ENCODE measurements around the gene SYT9. TPM values are rescaled to one million over a fixed set of nuclear protein-coding genes. Genes with fewer than 3 reads are reported as not detected.

SYT9 gene
- total and polyA plus RNA-seq, 2 of the 8 experiments (the other 6 are each of a cell fraction or from before 2014, with no cell fraction given), result 1.5 to 2.9 TPM

- WGBS, 2 experiments (ENCODE audit: extremely low coverage in 1 of 2, insufficient coverage in 1 of 2, insufficient read length in 1 of 2, insufficient replicate concordance in 2 of 2, low coverage in 1 of 2, low lambda C conversion rate in 2 of 2, missing lambda C conversion rate in 1 of 2), result 5% methylated on average over 31 of the region's 31 CpGs; no CpG with 5 or more reads in 1 of the 2 experiments
- H4K8ac ChIP-seq (ENCODE audit: extremely low read depth, insufficient read depth, low read length), result 0 out of 2 replicates have a peak overlapping the region, but pooled peaks have one; percentile 18
- H4K5ac ChIP-seq (ENCODE audit: insufficient read length, low read depth, low read length), result no peak overlapping the region
- no peak overlapping the region for H2BK5ac ChIP-seq (ENCODE audit: low read depth, low read length)
- H3K27ac ChIP-seq (ENCODE audit: low read depth, low read length), result no peak overlapping the region
- H2BK12ac ChIP-seq (ENCODE audit: low read depth, low read length), result 0 out of 2 replicates have a peak overlapping the region, but pooled peaks have one; percentile 14
- no peak for DNase-seq (ENCODE audit: low read depth in 1 of 2, low spot score in 2 of 2)
- H2AFZ ChIP-seq (ENCODE audit: low read length), result peak overlapping the region; percentile 89
- H3K56ac ChIP-seq (replicated peaks; ENCODE audit: insufficient read length, low read depth, low read length), result no peak overlapping the region
- no peak overlapping the region for H3K14ac ChIP-seq (ENCODE audit: insufficient read length)
- H2BK20ac ChIP-seq (ENCODE audit: low read length), result no peak overlapping the region
- FAIRE-seq, result no peak
- peaks cover 0 to 17% (median 9%) of the 10 kb centered on the region in 4 experiments; a peak in 4 of 7 replicates for H3K27me3 ChIP-seq (replicated peaks in 1 of 4; ENCODE audit: control insufficient read depth in 3 of 4, extremely low read depth in 1 of 4, insufficient read depth in 3 of 4, low read length in 3 of 4)
- TF ChIP-seq E2F6 (IDR thresholded peaks at IDR 0.05) (peak; percentile 27; the same call in 1 of the 2 replicates), JUN (IDR thresholded peaks at IDR 0.05; ENCODE audit: low read depth, low read length) (no peak), KDM4A (IDR thresholded peaks at IDR 0.05; ENCODE audit: low read depth, low read length, severe bottlenecking) (peak; percentile 97)
- no peak overlapping the region for H3K23ac ChIP-seq (ENCODE audit: insufficient read length)
- no peak overlapping the region for H4K91ac ChIP-seq (replicated peaks; ENCODE audit: insufficient read length, low read length)
- H3K4me3 ChIP-seq (ENCODE audit: extremely low read depth in 1 of 4, insufficient read depth in 2 of 4, low read depth in 3 of 4, low read length in 4 of 4), result peak overlapping the region; percentile 63 to 77 (median 70)
- H4K20me1 ChIP-seq (replicated peaks in 1 of 2; ENCODE audit: control insufficient read depth in 1 of 2, insufficient read depth in 2 of 2, low read length in 2 of 2), result no peaks in the 10 kb centered on the region
- H3K23me2 ChIP-seq (ENCODE audit: low read depth, low read length), result peaks cover 9% of the 10 kb centered on the region
- H2BK120ac ChIP-seq (replicated peaks; ENCODE audit: low read depth, low read length), result no peak overlapping the region
- no peak overlapping the region for H2AK5ac ChIP-seq (ENCODE audit: low read depth, low read length)
- no peak overlapping the region for H3K4ac ChIP-seq (replicated peaks; ENCODE audit: insufficient read length, low read depth, low read length)
- H2BK15ac ChIP-seq (ENCODE audit: low read length), result no peak overlapping the region
- no peak overlapping the region; a peak in 2 of 7 replicates for H3K9ac ChIP-seq (replicated peaks in 1 of 4; ENCODE audit: extremely low read depth in 1 of 4, low read depth in 3 of 4, low read length in 3 of 4)
- peaks cover 0 to 9% (median 5%) of the 10 kb centered on the region in 4 experiments; a peak in 5 of 7 replicates for H3K4me1 ChIP-seq (replicated peaks in 1 of 4; ENCODE audit: control insufficient read depth in 3 of 4, insufficient read depth in 4 of 4, low read length in 3 of 4)
- POLR2A ChIA-PET (ENCODE audit: partially characterized antibody), result interaction anchor here (1.0 kb wide), 1 partner anchor 57 kb away, joined by 3 read pairs; no protein-coding TSS in a partner anchor
- peak overlapping the region; percentile 69 to 99 for H3K4me2 ChIP-seq (ENCODE audit: insufficient read depth in 1 of 2, low read depth in 2 of 2, low read length in 2 of 2)
- no peaks in the 10 kb centered on the region for H3K9me3 ChIP-seq (ENCODE audit: insufficient read depth in 2 of 2, low read depth in 1 of 2, low read length in 1 of 2)
- H3K79me2 ChIP-seq (ENCODE audit: control insufficient read depth in 1 of 2, insufficient read depth in 2 of 2, low read length in 2 of 2), result no peaks in the 10 kb centered on the region
- H3K79me1 ChIP-seq (ENCODE audit: low read depth, low read length), result no peaks in the 10 kb centered on the region
- no peak overlapping the region; the same call in 1 of the 2 replicates for H3K18ac ChIP-seq (ENCODE audit: extremely low read depth, low read length)
- CTCF ChIA-PET (ENCODE audit: partially characterized antibody), result interaction anchor here (0.6 to 4.4 kb wide), 12 partner anchors 9 to 234 kb away, joined by 3 to 28 read pairs (median 4); no protein-coding TSS in a partner anchor
- no peaks in the 10 kb centered on the region for H3K36me3 ChIP-seq (ENCODE audit: control insufficient read depth in 2 of 4, insufficient read depth in 4 of 4, low read length in 3 of 4)
Observed at GRCh38 chr11:7514099-7514591, 262.4 kb downstream of the SYT9 start.

Measured in H1 (cell line).